PC-3 (cell line): ENCODE results near the gene C20orf141.

ENCODE experiments used
- CTCF ChIP-seq: fragments of 300-600 bp; sonication (generic); conservative IDR thresholded peaks from 2 replicates; pipeline ENCODE4 v1.5.1; 2017; ENCODE audit warnings: antibody characterized with exemption, low read depth, mild to moderate bottlenecking, low read length
- EZH2 ChIP-seq: fragments of 300-600 bp; sonication (generic); IDR thresholded peaks from one replicate; pipeline ENCODE4 v1.6.1; 2017; ENCODE audit warnings: antibody characterized with exemption, mild to moderate bottlenecking, low read length; ENCODE audit not compliant: unreplicated experiment

GRCh38 chr20:2794866-2795447 is 19.8 kb upstream of the C20orf141 start:
- TF ChIP-seq CTCF = no peak
- no peak for TF ChIP-seq EZH2
